Subcutaneous adipose tissue (tissue), 4 donors: ENCODE measurements around the gene DPYSL5. TPM values are rescaled to one million over a fixed set of nuclear protein-coding genes. Genes with fewer than 3 reads are reported as not detected.

ENCODE experiments used
- CTCF ChIP-seq: fragments of 450-650 bp; IDR thresholded peaks from one replicate; pipeline ENCODE4 v1.5.1; 2016; ENCODE audit warnings: low read depth, mild to moderate bottlenecking, control low read depth, antibody characterized with exemption, moderate library complexity
- total RNA-seq, 4 donors: library from RNA; depleted of rRNA; stranded (reverse); fragments of >200 nt; gene quantifications; one replicate each; pipeline ENCODE4 v1.1.0, GENCODE V29; 2016

The DPYSL5 gene
- total RNA-seq, 4 donors from 2014 or later = not detected

GRCh38 chr2:26897807-26898479, 50.0 kb downstream of the DPYSL5 start:
- no peak for TF ChIP-seq CTCF

GRCh38 chr2:26898480-26899078, 50.6 kb downstream of the DPYSL5 start:
- no peak for TF ChIP-seq CTCF

GRCh38 chr2:26899500-26900164, 51.7 kb downstream of the DPYSL5 start:
- no peak for TF ChIP-seq CTCF

GRCh38 chr2:26900831-26901321, 52.9 kb downstream of the DPYSL5 start:
- no peak for TF ChIP-seq CTCF

GRCh38 chr2:26901326-26902183, 53.6 kb downstream of the DPYSL5 start:
- TF ChIP-seq CTCF = no peak

GRCh38 chr2:26903676-26904075, 55.7 kb downstream of the DPYSL5 start:
- TF ChIP-seq CTCF = no peak
